SIG-M5 treated with dmso at 0.1 percent for 504 hours (cell line): ENCODE data around the gene HAND2.

Source experiments
- DNase-seq: peaks from one replicate; lab custom pipeline; 2025; ENCODE audit not compliant: unreplicated experiment; lab: John Stamatoyannopoulos, UW

Gene HAND2

DNA sequence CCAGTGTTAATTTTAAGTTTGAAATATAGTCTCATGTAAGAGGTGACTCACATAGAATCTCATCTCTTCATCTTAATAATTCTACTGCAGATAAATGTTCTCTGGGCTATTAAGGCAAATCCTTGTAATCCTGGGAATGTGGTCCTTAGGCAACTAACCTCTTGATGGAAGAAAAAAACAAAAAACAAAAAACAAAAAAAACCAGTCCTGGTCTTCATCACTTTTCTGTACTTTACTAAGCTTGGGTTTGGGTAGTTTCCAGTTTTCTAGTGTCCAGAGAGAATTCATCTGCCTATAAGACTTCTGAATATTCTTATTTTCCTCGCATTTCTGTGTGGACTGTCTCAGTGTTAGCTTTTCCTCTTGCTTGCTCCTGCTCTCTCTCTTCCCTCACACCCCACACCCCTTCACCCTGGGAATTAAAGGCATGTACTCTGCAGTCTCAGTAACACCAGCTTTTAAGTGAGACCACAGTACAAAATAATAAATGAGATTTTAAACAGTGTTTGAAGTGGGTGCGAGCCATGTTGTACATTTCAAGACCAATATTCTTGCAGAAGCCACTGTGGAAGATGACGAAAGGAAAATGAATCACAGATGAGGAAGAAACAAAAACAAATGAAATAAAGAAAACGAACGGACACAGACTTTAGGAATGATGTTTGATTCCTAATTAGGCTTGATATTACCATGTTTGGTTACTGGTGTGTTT, 51.7 kb downstream of the HAND2 start:
- DNase-seq, result no peak

DNA sequence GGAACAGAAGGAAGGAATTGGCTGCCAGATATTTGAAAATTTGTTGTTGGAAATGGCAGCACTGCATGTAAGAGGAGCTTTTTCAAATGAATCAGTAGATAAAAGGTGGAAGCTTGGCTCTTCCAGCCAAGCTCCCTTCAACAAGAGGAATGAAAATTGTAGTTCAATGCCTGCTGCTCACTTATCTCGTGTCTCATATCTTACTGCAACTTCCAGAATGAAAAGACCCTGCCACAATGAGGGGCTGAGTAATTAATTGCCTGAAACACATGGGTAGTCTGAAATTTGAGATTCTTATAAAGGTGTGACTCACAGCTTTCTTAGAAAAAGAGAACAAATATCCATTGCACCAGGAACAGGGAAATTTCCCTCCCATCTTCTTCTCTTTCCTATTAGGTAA, 53.0 kb downstream of the HAND2 start:
- DNase-seq, result no peak
